IPS-18c (cell line): ENCODE results near the gene CKMT2.

Source experiments
- H3K4me3 ChIP-seq: 2 replicates; pipeline ENCODE4 v1.7.0; 2013; ENCODE audit warnings: low read depth, mild to moderate bottlenecking, low read length, moderate library complexity; ENCODE audit not compliant: insufficient read depth
- H3K9me3 ChIP-seq: one replicate; pipeline ENCODE4 v1.6.1; 2013; ENCODE audit warnings: mild to moderate bottlenecking, low read length, moderate library complexity; ENCODE audit not compliant: control insufficient read depth, insufficient read depth

CKMT2 gene

DNA sequence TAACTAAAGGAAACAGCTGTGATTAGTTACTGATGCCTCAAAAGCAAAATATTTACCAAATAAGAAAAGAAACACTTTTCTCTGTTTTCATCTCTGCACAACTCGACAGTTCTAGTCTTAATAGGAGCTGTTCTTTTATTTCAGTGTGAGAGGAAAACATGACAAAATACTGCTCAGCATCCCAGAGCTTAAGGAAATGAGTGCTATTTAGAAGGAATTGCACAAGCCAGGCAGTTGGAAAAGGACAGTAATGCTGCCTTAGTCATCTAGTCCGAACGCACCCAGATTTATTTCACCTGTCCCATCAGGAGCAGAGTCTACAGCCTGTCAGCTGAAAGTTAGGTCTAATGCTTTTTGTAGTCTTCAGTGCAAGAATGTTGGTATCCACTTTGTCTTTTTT lies 80.6 kb downstream of the CKMT2 start:
- H3K9me3 ChIP-seq: no peaks in the 10 kb centered on the region
- no peak overlapping the region for H3K4me3 ChIP-seq

DNA sequence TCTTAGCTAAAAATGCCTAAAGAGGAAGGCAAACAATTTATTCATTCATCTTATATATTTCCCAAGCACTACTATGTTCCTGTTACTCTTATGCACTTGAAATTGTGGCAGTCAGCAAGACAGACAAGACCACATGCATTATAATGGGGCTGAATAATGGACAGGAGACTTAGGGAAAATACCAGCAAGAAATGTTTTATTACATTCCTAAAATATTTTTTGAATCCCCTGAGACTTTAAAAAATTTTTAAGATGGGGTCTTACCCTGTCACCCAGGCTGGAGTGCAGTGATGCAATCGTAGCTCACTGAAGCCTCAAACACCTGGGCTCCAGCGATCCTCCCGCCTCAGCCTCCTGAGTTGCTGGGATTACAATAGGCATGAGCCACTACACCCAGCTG lies 81.5 kb downstream of the CKMT2 start:
- no peak overlapping the region for H3K4me3 ChIP-seq
- no peaks in the 10 kb centered on the region for H3K9me3 ChIP-seq

GRCh38 chr5:81315336-81315735 lies 82.2 kb downstream of the CKMT2 start:
- Histone ChIP-seq H3K4me3 (no peak overlapping the region), H3K9me3 (no peaks in the 10 kb centered on the region)

GRCh38 chr5:81315830-81316229 lies 82.7 kb downstream of the CKMT2 start:
- Histone ChIP-seq H3K9me3 (no peaks in the 10 kb centered on the region), H3K4me3 (no peak overlapping the region)
